Body of pancreas (tissue), 4 donors: ENCODE data around the gene NFATC2.

Experiments used
- CTCF ChIP-seq, 7 experiments: fragments of 450-650 bp in 4 of 7; fragments of 200-600 bp in 3 of 7; sonication (generic) in 3 of 7; IDR thresholded peaks; one replicate each; pipeline ENCODE4 v1.5.1; 2016 to 2019; ENCODE audit warnings: antibody characterized with exemption in 7 of 7
- POLR2A ChIP-seq, 3 donors: fragments of 450-650 bp; IDR thresholded peaks; one replicate each; pipeline ENCODE4 v1.6.1; 2016; ENCODE audit warnings: antibody characterized with exemption in 3 of 3, mild to moderate bottlenecking in 2 of 3

GRCh38 chr20:51575486-51575885 is 33.0 kb upstream of the NFATC2 start:
- TF ChIP-seq CTCF (IDR thresholded peaks at IDR 0.05) (no peak), POLR2A (IDR thresholded peaks at IDR 0.05) (no peak)
